BE2C (cell line): ENCODE results near the gene SEMA4D.

Source experiments
- DNase-seq: peaks from one replicate; pipeline ENCODE4 v3.0.0-alpha.2; 2020
- H3K27me3 ChIP-seq: fragments of 250-450 bp; sonication (Bioruptor Pico); 2 replicates; pipeline ENCODE4 v1.5.1; 2020; ENCODE audit warnings: mild to moderate bottlenecking
- H3K36me3 ChIP-seq: fragments of 250-450 bp; sonication (Bioruptor Pico); 2 replicates; pipeline ENCODE4 v1.5.1; 2020; ENCODE audit warnings: mild to moderate bottlenecking
- H3K4me1 ChIP-seq: fragments of 250-450 bp; sonication (Bioruptor Pico); 2 replicates; pipeline ENCODE4 v1.5.1; 2020
- H3K4me3 ChIP-seq: 2 replicates; pipeline ENCODE4 v1.5.1; 2011; ENCODE audit warnings: low read depth, low read length
- H3K9me3 ChIP-seq: fragments of 250-450 bp; sonication (Bioruptor Pico); 2 replicates; pipeline ENCODE4 v1.5.1; 2020
- TF ChIP-seq, protein P1 (sequence below): IDR thresholded peaks from 2 replicates; pipeline ENCODE4 v1.5.1; 2012; ENCODE audit warnings: mild to moderate bottlenecking, low read depth, low read length

The SEMA4D gene

DNA sequence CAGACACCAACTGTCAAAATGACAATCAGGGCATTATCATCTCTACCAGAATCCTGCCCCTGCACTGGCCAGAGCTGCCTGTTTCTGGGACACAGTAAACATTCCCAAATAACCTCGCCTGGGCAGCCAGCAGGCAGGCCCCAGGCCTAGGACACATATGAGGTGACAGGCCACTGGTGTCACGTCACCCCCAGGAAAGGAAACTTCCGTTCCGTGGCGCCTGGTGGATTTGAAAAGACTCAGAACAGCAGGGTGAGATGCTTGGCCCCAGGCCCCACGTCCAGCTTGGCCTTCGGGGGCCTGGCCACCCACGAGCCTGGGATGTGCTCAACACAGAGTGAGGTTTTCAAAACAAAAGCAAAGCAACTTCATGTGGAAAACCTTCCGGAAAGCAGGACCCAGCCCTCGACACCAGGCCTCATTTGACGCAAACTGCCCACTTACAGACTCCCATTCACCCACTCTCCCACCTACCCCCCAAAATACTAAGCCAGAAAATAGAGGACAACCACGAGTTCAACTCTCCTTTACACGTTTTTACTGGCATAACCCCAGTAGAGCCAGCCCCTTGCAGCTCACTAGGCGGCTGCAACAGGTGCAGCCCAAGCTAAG is 1.2 kb downstream of the SEMA4D start:
- no peak for DNase-seq
- Histone ChIP-seq H3K4me3 (peak overlapping the region; percentile 67; the same call in 1 of the 2 replicates), H3K9me3 (no peaks in the 10 kb centered on the region), H3K36me3 (no peaks in the 10 kb centered on the region), H3K27me3 (no peaks in the 10 kb centered on the region), H3K4me1 (peaks cover 3% of the 10 kb centered on the region)
- TF ChIP-seq, protein P1, sequence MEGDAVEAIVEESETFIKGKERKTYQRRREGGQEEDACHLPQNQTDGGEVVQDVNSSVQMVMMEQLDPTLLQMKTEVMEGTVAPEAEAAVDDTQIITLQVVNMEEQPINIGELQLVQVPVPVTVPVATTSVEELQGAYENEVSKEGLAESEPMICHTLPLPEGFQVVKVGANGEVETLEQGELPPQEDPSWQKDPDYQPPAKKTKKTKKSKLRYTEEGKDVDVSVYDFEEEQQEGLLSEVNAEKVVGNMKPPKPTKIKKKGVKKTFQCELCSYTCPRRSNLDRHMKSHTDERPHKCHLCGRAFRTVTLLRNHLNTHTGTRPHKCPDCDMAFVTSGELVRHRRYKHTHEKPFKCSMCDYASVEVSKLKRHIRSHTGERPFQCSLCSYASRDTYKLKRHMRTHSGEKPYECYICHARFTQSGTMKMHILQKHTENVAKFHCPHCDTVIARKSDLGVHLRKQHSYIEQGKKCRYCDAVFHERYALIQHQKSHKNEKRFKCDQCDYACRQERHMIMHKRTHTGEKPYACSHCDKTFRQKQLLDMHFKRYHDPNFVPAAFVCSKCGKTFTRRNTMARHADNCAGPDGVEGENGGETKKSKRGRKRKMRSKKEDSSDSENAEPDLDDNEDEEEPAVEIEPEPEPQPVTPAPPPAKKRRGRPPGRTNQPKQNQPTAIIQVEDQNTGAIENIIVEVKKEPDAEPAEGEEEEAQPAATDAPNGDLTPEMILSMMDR = no peak

DNA sequence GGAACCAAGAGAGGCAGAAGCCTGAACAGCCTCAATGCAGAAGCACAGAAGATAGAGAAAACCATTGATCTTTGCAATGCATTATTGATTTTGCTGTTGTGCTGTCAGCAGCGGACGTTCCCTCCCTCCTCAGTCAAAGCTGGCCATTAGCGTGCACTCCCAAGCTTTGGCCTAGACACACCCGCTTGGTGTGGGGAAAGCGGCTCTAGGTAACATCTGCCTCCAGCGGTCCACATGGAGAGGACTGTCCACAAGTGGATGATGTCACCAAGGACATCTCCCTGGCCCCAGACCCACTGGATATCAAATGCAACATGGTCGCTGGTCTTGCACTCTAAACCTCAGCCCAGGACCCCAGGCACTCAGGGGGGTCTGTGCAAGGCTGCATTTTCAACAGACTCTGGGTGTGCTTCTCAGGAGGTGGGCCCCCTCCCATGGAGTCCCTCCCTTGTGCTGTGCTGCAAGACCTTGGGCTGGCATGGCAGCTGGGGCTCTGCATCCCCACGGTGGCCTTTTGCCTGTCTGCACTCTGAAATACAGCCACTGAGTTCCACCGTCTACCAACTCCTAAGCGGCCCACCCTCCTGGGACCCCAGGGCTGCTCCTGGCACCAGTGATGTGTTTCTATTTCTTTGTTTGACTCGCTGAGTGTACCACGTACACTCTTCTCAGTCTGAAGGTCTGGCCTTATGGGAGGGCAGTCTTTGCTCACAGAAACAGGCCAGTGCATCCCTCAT is 1.9 kb downstream of the SEMA4D start:
- DNase-seq = no peak
- TF ChIP-seq, protein P1 = no peak
- no peak overlapping the region for H3K4me3 ChIP-seq
- no peaks in the 10 kb centered on the region for H3K9me3 ChIP-seq
- H3K36me3 ChIP-seq = no peaks in the 10 kb centered on the region
- H3K27me3 ChIP-seq = no peaks in the 10 kb centered on the region
- H3K4me1 ChIP-seq = peaks cover 3% of the 10 kb centered on the region; the same call in 1 of the 2 replicates

DNA sequence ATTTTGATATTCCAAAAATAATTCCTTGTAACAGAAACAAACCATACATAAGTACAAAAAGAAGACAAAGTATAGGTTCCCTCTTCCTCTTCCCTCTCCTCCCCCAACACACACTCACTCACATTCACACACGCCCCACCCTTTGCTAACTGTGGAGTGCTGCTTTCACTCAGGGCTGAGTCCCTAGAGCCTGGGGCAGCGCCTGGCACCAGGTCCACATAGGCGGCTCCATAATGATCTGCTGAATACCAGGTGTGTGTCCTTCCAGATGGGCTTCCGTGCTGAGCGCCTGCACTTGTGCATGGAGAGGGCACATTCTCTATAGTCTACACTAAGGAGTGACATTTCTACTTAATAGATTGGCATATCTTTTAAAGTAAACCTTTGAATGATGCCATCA is 3.7 kb downstream of the SEMA4D start:
- peaks cover 3% of the 10 kb centered on the region; the same call in 1 of the 2 replicates for H3K4me1 ChIP-seq
- H3K4me3 ChIP-seq = no peak overlapping the region
- TF ChIP-seq, protein P1 = no peak
- H3K27me3 ChIP-seq = no peaks in the 10 kb centered on the region
- H3K36me3 ChIP-seq = no peaks in the 10 kb centered on the region
- DNase-seq = no peak
- H3K9me3 ChIP-seq = no peaks in the 10 kb centered on the region

DNA sequence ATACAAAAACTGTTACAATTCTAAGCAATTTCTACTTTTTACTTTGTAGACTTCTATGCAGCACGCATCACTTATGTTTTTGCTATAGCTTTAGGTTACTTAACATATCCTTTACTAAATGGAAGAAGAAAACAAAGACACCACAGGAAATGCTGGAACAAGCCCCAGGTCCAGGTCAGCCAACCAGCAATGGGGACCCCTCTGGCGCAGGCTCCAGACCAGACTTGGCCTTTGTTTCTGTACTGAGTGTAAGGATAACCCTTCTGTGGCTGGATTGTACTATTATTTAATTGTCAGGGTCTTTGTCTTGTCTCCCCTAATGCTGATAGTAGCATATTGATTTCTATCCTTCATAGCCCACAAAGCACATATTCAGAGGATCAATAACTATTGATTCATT is 4.2 kb downstream of the SEMA4D start:
- no peaks in the 10 kb centered on the region for H3K9me3 ChIP-seq
- DNase-seq = no peak
- TF ChIP-seq, protein P1 = no peak
- H3K27me3 ChIP-seq = no peaks in the 10 kb centered on the region
- H3K4me1 ChIP-seq = peaks cover 3% of the 10 kb centered on the region; the same call in 1 of the 2 replicates
- H3K36me3 ChIP-seq = no peaks in the 10 kb centered on the region
- H3K4me3 ChIP-seq = no peak overlapping the region

DNA sequence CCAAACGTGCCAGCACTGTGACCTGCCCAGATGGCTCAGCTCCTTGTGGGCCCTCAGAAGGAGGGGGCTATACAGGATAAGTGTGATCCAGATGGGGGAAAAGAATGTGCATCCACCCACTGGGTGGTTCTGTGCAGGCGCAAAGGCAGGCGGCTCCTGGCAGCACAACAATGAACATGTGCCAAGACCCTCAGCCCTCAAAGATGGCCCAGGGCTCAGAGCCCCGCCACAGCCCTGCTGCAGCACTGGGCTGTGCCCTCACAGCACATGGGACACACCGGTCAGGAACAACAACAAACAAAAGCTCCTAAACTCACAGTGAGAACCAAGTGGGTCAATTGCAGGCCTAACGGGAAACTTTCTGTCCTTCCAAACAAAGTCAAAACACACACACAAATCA is 4.7 kb downstream of the SEMA4D start:
- TF ChIP-seq, protein P1 = no peak
- no peaks in the 10 kb centered on the region for H3K36me3 ChIP-seq
- H3K9me3 ChIP-seq = no peaks in the 10 kb centered on the region
- H3K4me1 ChIP-seq = peaks cover under 1% of the 10 kb centered on the region; the same call in 1 of the 2 replicates
- no peaks in the 10 kb centered on the region for H3K27me3 ChIP-seq
- DNase-seq = no peak
- H3K4me3 ChIP-seq = no peak overlapping the region

DNA sequence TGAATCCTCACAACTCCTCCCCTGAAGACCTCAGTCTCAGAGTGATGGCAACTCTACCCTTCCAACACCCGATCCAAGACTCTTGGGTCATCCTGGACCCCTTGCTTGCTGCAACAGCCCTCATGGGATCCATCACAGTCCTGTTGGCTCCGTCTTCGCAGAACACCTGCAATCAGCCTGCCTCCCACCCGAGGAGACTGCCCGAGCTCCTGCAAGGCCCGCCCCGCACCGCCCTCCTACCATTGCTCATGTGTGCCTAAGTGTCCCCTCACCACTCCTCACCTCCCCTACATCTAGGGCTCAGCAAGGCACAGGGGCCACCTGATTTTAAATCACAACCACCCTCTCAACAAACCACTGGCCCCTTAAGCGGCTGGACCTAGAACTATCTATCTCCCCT is 5.3 kb downstream of the SEMA4D start:
- Histone ChIP-seq H3K9me3 (no peaks in the 10 kb centered on the region), H3K4me3 (no peak overlapping the region), H3K4me1 (no peaks in the 10 kb centered on the region), H3K27me3 (no peaks in the 10 kb centered on the region), H3K36me3 (no peaks in the 10 kb centered on the region)
- TF ChIP-seq, protein P1 = no peak
- no peak for DNase-seq
